GM19395 (cell line): Measurements from ENCODE around the gene CMTM4.
"Not testable (repeated sequence)": the region's sequence is repeated elsewhere in the genome, so short reads cannot be mapped to it uniquely, and the experiment has no call there.

Experiments
- ATAC-seq: cut with Tn5 transposase; IDR thresholded peaks from one replicate; pipeline ENCODE4 v1.9.1; 2021; ENCODE audit warnings: mild to moderate bottlenecking, moderate library complexity; ENCODE audit not compliant: unreplicated experiment

Gene CMTM4

DNA sequence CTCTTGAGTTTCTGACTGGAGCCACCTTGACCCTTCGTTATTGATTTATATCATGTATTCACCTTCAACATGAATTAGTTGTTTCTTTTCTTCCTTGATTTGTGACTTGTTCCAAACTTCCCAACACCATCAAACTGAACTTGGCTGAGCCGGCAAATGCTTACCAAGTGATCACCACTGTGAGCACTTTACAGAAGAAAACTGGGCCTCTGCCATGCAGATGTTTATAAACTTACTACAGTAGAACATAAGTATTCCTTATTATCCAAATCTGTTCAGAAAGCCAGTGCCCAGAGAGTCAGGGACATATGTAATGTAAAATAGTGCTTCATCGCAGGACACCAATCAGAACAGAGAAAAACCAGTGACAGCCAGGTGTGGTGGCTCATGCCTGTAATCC is 19.9 kb downstream of the CMTM4 start:
- ATAC-seq = no peak

DNA sequence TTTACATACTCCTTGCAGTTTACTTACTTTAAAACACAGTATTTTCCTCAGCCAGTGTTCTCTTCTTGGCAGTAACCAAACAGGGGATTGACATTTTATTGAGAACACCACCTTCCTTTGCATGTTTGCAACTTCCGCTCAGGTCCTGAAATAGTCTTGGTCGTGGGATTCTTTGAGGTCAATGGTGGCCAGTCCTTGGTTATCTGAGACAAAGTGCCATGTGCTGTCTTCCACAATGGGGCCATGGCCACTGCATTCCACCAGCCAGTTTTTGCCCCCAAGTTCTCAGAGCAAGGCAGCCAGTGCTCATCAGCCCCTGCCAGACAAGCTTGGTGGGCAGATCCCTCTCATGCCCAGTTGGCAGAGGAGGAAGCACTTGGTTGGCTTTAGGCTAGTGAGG is 22.9 kb downstream of the CMTM4 start:
- no peak for ATAC-seq

DNA sequence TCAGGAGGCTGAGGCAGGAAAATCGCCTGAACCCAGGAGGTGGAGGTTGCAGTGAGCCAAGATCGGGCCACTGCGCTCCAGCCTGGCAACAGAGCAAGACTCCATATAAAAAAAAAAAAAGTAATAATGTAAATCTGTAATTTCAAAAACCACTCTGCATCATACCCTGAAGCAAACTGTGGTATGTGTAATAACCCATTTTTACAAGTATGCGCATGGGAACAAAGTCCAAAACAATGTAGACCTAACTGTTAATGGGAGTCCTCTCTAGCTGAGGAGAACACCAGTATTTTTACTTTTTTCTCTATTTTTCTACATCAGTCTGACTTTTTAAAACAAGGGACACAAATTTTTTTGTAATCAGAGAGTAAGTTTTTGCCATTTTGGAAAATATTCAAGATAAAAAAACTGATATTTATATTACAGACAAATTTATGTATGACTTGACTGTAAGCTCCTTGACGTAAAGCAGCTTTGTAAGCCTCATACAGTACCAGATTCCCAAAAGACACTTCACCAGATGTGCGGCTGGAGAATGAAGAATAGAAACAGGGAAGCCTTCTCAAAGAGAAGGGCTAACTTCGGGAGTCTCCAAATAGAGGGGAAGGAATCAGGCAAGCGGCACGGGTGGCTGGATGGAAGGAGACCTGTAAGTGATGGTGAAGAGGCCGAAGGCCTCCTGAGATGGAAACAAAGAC is 25.7 kb downstream of the CMTM4 start:
- ATAC-seq = no peak

- no peak for ATAC-seq
These were observed 27.6 kb downstream of the CMTM4 start for GRCh38 chr16:66668777-66669444.

DNA sequence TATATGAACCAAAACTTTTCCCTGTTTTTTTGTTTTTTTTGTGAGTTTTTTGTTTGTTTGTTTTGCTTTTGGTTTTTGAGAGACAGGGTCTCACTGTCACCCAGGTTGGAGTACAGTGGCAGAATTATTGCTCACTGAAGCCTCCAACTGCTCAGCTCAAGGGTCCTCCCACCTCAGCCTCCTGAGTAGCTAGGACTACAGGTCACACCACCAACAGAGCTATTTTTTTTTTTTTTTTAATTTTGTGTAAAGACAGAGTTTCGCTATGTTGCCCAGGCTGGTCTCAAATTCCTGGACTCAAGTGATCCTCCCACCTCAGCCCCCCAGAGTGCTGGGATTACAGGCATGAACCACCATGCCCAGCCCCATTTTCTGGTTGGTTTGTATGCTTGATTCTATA is 28.6 kb downstream of the CMTM4 start:
- no peak for ATAC-seq

DNA sequence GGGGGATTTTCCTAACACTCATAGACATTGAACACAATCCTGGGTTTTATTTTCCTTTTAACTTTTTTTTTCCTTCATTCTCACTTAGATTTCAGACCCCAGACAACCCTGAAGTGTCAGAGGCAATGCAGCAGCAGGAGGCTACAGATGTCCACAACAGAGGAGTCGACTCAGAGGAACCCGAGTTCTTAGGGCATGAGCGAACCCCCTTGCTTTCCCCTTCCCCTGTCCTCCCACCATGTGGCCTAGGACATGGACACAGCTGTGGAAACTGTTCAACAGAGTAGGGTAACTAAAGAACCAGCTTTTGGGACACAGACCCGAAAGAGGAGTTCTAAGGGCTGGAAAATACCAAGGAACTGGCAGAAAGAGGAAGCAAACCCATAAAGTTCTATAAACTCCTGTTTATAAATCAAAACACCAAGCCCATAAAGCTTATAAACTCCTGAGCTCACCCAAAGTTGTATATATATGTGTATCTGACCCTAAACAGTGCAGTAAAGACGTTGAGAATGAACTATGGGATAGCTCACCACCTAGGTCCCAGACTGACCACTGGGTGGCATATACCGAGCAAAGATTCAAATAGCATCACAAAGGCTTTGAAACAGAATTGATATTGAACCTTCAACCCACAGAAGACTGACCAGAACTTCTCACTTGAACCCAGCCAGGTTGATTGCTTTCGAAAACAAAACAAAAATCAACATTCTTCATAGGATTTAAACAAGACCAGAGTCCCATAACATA is 33.9 kb downstream of the CMTM4 start:
- no peak for ATAC-seq

DNA sequence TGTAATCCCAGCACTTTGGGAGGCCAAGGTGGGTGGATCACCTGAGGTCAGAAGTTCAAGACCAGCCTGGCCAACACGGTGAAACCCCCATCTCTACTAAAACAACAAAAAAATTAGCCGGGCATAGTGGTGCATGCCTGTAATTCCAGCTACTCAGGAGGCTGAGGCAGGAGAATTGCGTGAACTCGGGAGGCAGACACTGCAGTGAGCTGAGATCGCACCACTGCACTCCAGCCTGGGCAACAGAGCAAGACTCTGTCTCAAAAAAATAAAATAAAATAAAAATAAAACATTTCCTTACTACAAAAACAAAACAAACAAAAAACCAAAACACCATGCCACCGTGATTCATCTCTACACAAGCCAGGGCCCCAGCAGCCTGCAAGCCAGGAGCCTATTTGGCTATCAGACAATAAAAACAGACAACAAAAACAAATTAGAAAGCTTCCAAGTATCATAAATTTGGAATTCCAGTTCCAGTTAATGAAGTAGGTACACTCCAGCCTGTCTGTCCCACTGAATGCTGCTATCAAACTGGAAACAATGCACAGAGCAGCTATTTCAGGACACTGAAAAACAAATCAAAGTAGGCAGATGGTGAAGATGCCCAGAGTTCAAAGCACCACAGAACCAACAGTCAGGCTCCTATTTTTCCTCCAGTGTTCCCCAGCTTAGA is 34.7 kb downstream of the CMTM4 start:
- not testable (repeated sequence) for ATAC-seq

DNA sequence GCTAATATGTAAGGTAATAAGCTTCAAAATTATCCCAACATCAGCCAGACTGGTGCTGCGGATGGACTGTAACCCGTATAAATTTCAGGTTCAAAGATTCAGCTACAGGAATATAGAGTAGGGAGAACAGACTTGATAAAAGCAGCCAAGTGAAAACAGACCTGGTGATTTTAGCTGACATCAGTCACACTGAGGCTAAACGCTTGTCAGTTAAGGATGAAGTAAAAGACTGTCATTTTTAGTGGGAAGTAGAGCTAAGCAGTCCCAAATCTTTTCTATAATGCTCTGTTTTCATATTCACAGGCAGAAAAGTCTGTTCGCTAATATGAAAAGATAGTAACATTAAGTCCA is 35.4 kb downstream of the CMTM4 start:
- ATAC-seq = no peak

GRCh38 chr16:66660422-66661209 is 35.9 kb downstream of the CMTM4 start:
- no peak for ATAC-seq

GRCh38 chr16:66658860-66659190 is 37.7 kb downstream of the CMTM4 start:
- ATAC-seq = no peak

DNA sequence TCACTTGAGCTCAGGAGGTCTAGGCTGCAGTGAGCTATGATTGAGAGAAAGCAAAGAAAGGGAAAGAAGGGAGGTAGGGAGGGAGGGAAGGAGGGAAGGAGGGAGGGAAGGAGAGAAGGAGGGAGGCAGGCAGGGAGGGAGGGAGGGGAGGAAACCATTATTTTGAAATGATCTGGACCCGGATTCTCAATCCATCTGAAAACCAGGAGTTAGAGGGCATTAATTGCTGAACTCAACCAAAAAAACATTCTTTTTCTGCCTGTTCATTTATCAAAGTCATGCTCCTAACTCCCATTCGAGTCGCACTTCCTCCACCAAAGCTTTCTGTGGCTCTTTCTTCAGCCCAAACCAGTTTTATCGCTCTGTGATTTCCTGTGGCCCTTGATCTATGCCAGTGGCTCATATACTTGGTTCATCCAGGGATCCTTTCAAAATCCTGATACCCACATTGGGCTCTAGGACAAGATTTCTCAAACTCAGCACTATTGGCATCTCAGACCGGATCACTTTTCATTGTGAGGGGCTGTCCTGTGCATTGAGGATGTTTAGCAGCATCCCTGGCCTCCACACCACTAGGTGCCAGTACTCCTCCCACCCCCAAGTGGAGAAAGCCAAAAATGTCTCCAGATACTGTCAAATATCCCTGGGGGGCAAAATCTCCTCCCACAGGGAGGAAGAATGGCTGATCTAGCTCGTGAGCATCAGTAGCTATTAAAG is 38.2 kb downstream of the CMTM4 start:
- no peak for ATAC-seq

DNA sequence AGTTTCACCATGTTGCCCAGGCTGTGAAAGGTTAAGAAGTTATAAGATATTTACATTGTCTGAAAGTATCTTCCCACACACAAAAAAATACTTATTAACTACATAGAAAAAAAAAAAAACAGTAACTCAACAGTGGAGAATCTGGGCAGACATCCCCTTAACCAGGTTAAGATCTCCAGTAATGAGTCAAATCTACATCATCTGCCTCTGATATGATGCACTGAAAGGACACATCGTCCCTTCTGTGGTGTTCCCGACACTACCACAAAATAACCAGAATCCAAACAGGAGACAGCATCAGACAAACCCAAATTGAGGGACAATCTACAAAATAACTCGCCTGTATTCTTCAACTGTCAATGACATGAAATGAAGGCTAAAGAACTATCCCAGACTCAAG is 40.0 kb downstream of the CMTM4 start:
- no peak for ATAC-seq

- ATAC-seq = no peak
These were observed 42.8 kb downstream of the CMTM4 start for GRCh38 chr16:66653581-66654350.

DNA sequence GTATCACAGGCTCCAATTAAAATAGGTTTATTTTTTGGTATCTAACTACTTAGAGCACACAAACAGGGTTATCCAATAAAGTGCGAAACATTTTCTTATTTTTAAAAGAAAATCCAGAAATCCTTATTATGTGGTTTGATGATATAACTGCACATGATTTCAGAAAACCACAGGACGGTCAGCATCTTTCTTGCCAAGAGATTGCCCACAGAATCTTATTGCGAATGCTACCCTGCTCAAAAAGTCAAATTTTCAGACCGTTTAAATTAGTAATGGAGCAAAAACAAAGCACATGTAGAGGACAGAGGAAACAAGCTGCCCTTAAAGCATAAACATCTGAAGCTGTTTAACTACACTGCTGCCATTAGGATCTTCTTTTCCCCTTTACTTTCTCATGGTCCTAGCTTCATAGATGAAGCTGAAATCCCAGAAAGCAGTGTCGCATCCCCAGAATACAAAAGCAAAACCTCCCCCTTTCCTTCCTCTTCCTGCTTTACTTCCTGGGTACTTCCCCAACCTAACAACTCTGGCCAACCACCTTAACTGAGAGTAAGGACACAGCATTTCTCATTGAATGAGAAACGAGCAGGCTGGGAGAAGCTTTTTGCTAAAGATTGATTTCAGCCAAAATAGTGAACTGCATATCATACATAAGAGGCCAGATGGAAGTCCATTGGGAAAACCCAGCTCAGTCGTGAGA is 43.7 kb downstream of the CMTM4 start:
- no peak for ATAC-seq

DNA sequence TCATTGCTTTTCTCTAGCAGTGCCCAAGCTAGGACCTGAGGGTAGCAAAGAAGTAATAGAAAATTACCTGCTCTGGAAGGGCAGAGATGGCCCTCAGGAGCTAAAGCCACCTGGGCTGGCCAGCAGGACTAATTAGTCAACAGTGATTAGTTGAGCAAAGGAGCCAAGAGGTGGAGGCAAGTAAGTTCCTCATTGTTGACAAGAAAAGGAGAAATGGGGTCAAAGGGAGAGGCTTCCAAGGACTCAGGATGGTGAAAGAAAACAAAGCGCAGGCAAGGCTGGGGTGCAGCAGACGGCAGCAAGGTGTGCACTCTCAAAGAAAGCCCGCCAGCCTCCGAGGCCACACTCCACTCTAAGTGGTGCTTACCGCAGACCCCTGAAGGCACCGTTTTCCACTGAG is 44.6 kb downstream of the CMTM4 start:
- ATAC-seq = no peak

GRCh38 chr16:66651474-66651765 is 45.1 kb downstream of the CMTM4 start:
- ATAC-seq = no peak

DNA sequence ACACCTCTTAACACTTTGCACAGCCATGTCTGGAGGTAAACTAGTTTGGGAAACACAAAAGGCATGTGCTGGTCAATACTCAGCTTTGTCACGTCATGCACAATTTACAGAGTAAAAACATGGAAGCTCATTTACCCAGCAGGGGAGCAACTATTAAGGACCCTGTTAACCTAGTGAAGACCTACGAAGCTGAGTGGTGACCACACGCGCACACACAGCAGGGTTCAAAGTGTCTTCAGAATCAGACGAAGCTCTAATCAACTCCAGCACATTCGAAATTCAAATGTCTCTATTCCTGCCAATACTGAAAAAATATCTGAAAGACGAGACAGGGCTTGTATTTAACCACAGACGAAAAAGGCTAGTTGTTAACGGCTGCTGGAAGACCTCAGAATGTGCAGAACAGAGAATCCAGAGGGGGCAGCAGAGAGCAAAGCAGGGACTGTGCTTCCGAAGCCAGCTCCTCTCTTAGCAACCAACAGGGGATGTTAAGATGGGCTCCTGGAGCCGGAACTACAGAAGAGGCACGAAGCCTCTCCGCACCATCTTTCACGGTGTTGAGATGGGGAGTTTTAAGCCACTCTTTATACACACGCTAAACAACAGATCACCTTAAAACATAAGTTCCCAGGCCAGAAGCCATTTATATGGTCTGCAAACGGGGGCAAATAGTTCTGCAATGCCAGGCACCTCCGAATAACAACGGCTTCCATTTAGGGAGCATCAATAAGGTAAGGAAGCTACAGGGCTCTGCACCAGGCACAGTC is 45.7 kb downstream of the CMTM4 start:
- peak; percentile 98 for ATAC-seq

DNA sequence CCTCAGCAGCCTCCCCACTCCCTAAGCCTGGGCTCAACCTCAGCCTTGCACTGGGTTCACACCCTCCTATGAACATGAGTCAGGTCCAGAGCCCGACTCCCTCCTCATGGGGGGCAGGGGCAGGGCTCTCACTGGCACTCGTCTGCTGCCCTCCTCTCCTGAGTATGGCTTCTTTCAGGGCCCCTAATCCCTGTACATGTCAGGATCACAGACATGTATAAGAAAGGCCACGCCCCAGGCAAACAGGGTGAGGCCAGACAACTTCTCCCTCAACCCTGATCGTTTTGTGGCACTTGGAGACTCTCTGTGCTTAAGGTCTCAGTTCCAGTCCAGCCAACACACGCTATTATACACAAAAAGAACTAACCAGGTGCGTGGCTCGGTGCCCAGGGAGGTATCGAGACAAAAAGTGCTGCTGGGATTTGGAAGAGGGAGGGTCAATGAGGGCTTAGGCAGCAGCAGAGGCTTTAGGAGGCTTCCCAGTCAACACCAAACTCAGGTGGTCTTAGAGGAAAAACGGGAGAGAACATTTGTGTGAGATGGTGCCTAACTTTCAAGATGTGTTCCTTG is 46.8 kb downstream of the CMTM4 start:
- ATAC-seq = no peak
